ENCODE results near the gene PLAC1. TPM values are rescaled to one million over a fixed set of nuclear protein-coding genes. Genes with fewer than 3 reads are reported as not detected.

Gene PLAC1
- total RNA-seq, 1 experiment from 2014 or later = 0.51 TPM

DNA sequence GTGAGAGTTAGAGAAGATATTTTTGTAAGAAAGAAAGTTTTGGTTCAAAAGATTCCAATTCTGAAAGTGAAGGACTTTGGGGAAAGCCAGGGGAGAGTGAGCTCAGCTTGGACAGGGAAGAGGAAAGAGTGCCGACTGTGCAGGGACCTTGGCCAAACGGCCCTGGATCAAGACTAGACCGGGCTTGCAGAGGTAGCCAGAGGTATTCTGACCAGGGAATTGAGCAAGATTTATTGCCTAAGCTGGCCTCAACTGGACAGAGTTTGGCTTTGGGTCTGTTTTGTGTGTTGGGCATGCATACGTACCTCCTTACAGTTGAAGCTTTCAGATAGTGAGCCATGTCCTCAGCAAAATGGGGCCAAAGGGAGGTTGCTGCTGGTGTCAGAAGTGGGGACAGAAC is 11.6 kb downstream of the PLAC1 start:
- H3K4me3 ChIP-seq (ENCODE audit: low read depth in 2 of 2, low read length in 2 of 2) = no peak overlapping the region
- no peak for ATAC-seq
- ChIA-PET CTCF (no interaction called here), POLR2A (no interaction called here)
- no peaks in the 10 kb centered on the region for H3K4me1 ChIP-seq (ENCODE audit: control insufficient read depth, insufficient read depth, low read length)
- no peaks in the 10 kb centered on the region for H3K36me3 ChIP-seq (ENCODE audit: control insufficient read depth, insufficient read depth, low read length)
- no peaks in the 10 kb centered on the region for H3K27me3 ChIP-seq (ENCODE audit: control insufficient read depth, insufficient read depth, low read length)
- H3K9me3 ChIP-seq (ENCODE audit: control insufficient read depth, insufficient read depth, low read depth, low read length) = no peaks in the 10 kb centered on the region
- intact Hi-C loops (cut with micrococcal nuclease; ENCODE audit: unreplicated experiment) (no loop called here), in situ Hi-C loops (cut with HindIII; ENCODE audit: low pct_unique_long_range_greater_than_20kb, low sequenced_read_pairs) (no loop called here)
- no TSS peak for BruUV-seq (replicated peaks)
- TF ChIP-seq POLR2AphosphoS5 (IDR thresholded peaks at IDR 0.05; ENCODE audit: low read depth, low read length) (no peak), TCF7L2 (IDR thresholded peaks at IDR 0.05; ENCODE audit: low read depth, low read length) (no peak), CTCF (IDR thresholded peaks at IDR 0.05) (no peak), SIN3A (IDR thresholded peaks at IDR 0.05; ENCODE audit: borderline replicate concordance, insufficient read depth, low read depth, low read length) (no peak)
- TF ChIP-seq, protein P1, sequence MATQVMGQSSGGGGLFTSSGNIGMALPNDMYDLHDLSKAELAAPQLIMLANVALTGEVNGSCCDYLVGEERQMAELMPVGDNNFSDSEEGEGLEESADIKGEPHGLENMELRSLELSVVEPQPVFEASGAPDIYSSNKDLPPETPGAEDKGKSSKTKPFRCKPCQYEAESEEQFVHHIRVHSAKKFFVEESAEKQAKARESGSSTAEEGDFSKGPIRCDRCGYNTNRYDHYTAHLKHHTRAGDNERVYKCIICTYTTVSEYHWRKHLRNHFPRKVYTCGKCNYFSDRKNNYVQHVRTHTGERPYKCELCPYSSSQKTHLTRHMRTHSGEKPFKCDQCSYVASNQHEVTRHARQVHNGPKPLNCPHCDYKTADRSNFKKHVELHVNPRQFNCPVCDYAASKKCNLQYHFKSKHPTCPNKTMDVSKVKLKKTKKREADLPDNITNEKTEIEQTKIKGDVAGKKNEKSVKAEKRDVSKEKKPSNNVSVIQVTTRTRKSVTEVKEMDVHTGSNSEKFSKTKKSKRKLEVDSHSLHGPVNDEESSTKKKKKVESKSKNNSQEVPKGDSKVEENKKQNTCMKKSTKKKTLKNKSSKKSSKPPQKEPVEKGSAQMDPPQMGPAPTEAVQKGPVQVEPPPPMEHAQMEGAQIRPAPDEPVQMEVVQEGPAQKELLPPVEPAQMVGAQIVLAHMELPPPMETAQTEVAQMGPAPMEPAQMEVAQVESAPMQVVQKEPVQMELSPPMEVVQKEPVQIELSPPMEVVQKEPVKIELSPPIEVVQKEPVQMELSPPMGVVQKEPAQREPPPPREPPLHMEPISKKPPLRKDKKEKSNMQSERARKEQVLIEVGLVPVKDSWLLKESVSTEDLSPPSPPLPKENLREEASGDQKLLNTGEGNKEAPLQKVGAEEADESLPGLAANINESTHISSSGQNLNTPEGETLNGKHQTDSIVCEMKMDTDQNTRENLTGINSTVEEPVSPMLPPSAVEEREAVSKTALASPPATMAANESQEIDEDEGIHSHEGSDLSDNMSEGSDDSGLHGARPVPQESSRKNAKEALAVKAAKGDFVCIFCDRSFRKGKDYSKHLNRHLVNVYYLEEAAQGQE (IDR thresholded peaks at IDR 0.05; ENCODE audit: insufficient read depth in 1 of 2, low read depth in 2 of 2, low read length in 1 of 2) = no peak
- no peak overlapping the region for H3K27ac ChIP-seq (ENCODE audit: low read length)
- no peak for DNase-seq (ENCODE audit: low read depth, low spot score)

- in situ Hi-C loops (cut with HindIII; ENCODE audit: low pct_unique_long_range_greater_than_20kb, low sequenced_read_pairs) = no loop called here
Observed at GRCh38 chrX:134645936-134646543, 12.2 kb downstream of the PLAC1 start.

More at GRCh38 chrX:134645936-134646543, 12.2 kb downstream of the PLAC1 start:
- no peaks in the 10 kb centered on the region for H3K4me1 ChIP-seq (ENCODE audit: control insufficient read depth, insufficient read depth, low read length)
- no peaks in the 10 kb centered on the region for H3K36me3 ChIP-seq (ENCODE audit: control insufficient read depth, insufficient read depth, low read length)
- no peaks in the 10 kb centered on the region for H3K9me3 ChIP-seq (ENCODE audit: control insufficient read depth, insufficient read depth, low read depth, low read length)
- ATAC-seq = no peak
- H3K27ac ChIP-seq (ENCODE audit: low read length) = no peak overlapping the region
- BruUV-seq (replicated peaks) = no TSS peak
- intact Hi-C loops (cut with micrococcal nuclease; ENCODE audit: unreplicated experiment) = no loop called here
- no peaks in the 10 kb centered on the region for H3K27me3 ChIP-seq (ENCODE audit: control insufficient read depth, insufficient read depth, low read length)
- DNase-seq (ENCODE audit: low read depth, low spot score) = no peak
- CTCF ChIA-PET = no interaction called here
- POLR2A ChIA-PET = no interaction called here
- TF ChIP-seq POLR2AphosphoS5 (IDR thresholded peaks at IDR 0.05; ENCODE audit: low read depth, low read length) = no peak
- no peak for TF ChIP-seq TCF7L2 (IDR thresholded peaks at IDR 0.05; ENCODE audit: low read depth, low read length)
- TF ChIP-seq CTCF (IDR thresholded peaks at IDR 0.05) = no peak
- TF ChIP-seq, protein P1 (IDR thresholded peaks at IDR 0.05; ENCODE audit: insufficient read depth in 1 of 2, low read depth in 2 of 2, low read length in 1 of 2) = no peak
- no peak for TF ChIP-seq SIN3A (IDR thresholded peaks at IDR 0.05; ENCODE audit: borderline replicate concordance, insufficient read depth, low read depth, low read length)
- H3K4me3 ChIP-seq (ENCODE audit: low read depth in 2 of 2, low read length in 2 of 2) = no peak overlapping the region
